Keratinocyte (primary cell): ENCODE measurements around the gene THRB. TPM values are rescaled to one million over a fixed set of nuclear protein-coding genes. Genes with fewer than 3 reads are reported as not detected.

Experiments used
- DNase-seq: peaks from one replicate; pipeline ENCODE4 v3.0.0-alpha.2; 2011; ENCODE audit warnings: low read depth, missing footprints, low spot score
- FAIRE-seq: peaks from 2 replicates; lab custom pipeline; 2011; peaks lifted over from hg19 to GRCh38; lab: Jason Lieb, UNC
- H2AFZ ChIP-seq: 2 replicates; pipeline ENCODE4 v1.6.0; 2012; ENCODE audit warnings: low read length, control low read depth, inconsistent platforms; ENCODE audit not compliant: control insufficient read depth
- H3K27ac ChIP-seq: 2 replicates; pipeline ENCODE4 v1.5.1; 2011; ENCODE audit warnings: low read length; ENCODE audit not compliant: control insufficient read depth, insufficient read depth
- H3K27me3 ChIP-seq: 3 replicates; pipeline ENCODE4 v1.6.0; 2011; ENCODE audit warnings: low read length; ENCODE audit not compliant: control insufficient read depth, insufficient read depth; ENCODE audit errors: extremely low read depth
- H3K36me3 ChIP-seq, 2 experiments: 2 replicates in 1 of 2; 3 replicates in 1 of 2; pipeline ENCODE4 v1.5.1; 2011; ENCODE audit warnings: low read length in 2 of 2, mild to moderate bottlenecking in 1 of 2; ENCODE audit not compliant: control insufficient read depth in 2 of 2, insufficient read depth in 2 of 2; ENCODE audit errors: extremely low read depth in 1 of 2
- H3K4me1 ChIP-seq: 3 replicates; pipeline ENCODE4 v1.5.1; 2011; ENCODE audit warnings: low read length; ENCODE audit not compliant: control insufficient read depth, insufficient read depth; ENCODE audit errors: extremely low read depth
- H3K4me2 ChIP-seq: 3 replicates; pipeline ENCODE4 v1.6.0; 2011; ENCODE audit warnings: low read depth, low read length; ENCODE audit not compliant: control insufficient read depth, insufficient read depth; ENCODE audit errors: extremely low read depth
- H3K4me3 ChIP-seq, 3 experiments: fragments of 200-600 bp in 1 of 3; sonication (generic) in 1 of 3; 2 replicates in 2 of 3; 3 replicates in 1 of 3; pipeline ENCODE4 v1.5.1; 2011 to 2016; ENCODE audit warnings: low read length in 3 of 3, mild to moderate bottlenecking in 3 of 3, control low read depth in 2 of 3, inconsistent platforms in 1 of 3, low read depth in 1 of 3, mixed read lengths in 1 of 3, mixed run types in 1 of 3, moderate library complexity in 1 of 3; ENCODE audit not compliant: control insufficient read depth in 2 of 3, insufficient read depth in 2 of 3; ENCODE audit errors: extremely low read depth in 1 of 3
- H3K79me2 ChIP-seq: 2 replicates; pipeline ENCODE4 v1.6.0; 2012; ENCODE audit warnings: low read length; ENCODE audit not compliant: control insufficient read depth, insufficient read depth
- H3K9ac ChIP-seq: 3 replicates; pipeline ENCODE4 v1.6.0; 2011; ENCODE audit warnings: low read length; ENCODE audit not compliant: control insufficient read depth, insufficient read depth; ENCODE audit errors: extremely low read depth
- H3K9me1 ChIP-seq: 3 replicates; pipeline ENCODE4 v1.6.0; 2011; ENCODE audit warnings: low read length; ENCODE audit not compliant: control insufficient read depth, insufficient read depth; ENCODE audit errors: extremely low read depth
- H3K9me3 ChIP-seq: 2 replicates; pipeline ENCODE4 v1.5.1; 2012; ENCODE audit warnings: low read depth, low read length; ENCODE audit not compliant: control insufficient read depth
- H4K20me1 ChIP-seq: 3 replicates; pipeline ENCODE4 v1.6.0; 2011; ENCODE audit warnings: low read length; ENCODE audit not compliant: control insufficient read depth, insufficient read depth; ENCODE audit errors: extremely low read depth
- CTCF ChIP-seq, 3 experiments: IDR thresholded peaks in 1 of 3; conservative IDR thresholded peaks in 1 of 3; optimal IDR thresholded peaks in 1 of 3; 2 replicates in 2 of 3; 3 replicates in 1 of 3; pipeline versions ENCODE3 to v1.5.1; 2011; ENCODE audit warnings: low read length in 3 of 3, mild to moderate bottlenecking in 3 of 3, moderate library complexity in 2 of 3, control low read depth in 1 of 3, inconsistent platforms in 1 of 3; ENCODE audit not compliant: insufficient read depth in 2 of 3; ENCODE audit errors: extremely low read depth in 1 of 3
- EZH2 ChIP-seq: IDR thresholded peaks from one replicate; pipeline ENCODE4 v1.6.1; 2012; ENCODE audit warnings: inconsistent platforms, mild to moderate bottlenecking, low read length, moderate library complexity
- dilution Hi-C: fragments of 300-500 bp; cut with MboI; formaldehyde crosslinking; loops from one replicate; pipeline ENCODE4 v1.7.0; 2020; ENCODE audit warnings: low sequenced_read_pairs; ENCODE audit not compliant: extremely low pct_ligation_motif_present
- polyA plus RNA-seq, 5 experiments: library from polyadenylated mRNA; depleted of rRNA in 3 of 5; stranded (reverse) in 3 of 5; stranded (forward) in 1 of 5; unstranded in 1 of 5; fragments of >200 nt; gene quantifications; 1 replicate in 1 of 5; 2 replicates in 3 of 5; 3 replicates in 1 of 5; pipeline versions ENCODE4 v1.2.1 to v1.2.3, GENCODE V29; 2011 to 2012; ENCODE audit warnings: missing spikeins in 2 of 5, low read depth in 1 of 5, low replicate concordance in 1 of 5

Gene THRB
- polyA plus RNA-seq, 1 donor (not counting 4 experiments of a cell fraction or from before 2014, with no cell fraction given): 2.6 TPM

DNA sequence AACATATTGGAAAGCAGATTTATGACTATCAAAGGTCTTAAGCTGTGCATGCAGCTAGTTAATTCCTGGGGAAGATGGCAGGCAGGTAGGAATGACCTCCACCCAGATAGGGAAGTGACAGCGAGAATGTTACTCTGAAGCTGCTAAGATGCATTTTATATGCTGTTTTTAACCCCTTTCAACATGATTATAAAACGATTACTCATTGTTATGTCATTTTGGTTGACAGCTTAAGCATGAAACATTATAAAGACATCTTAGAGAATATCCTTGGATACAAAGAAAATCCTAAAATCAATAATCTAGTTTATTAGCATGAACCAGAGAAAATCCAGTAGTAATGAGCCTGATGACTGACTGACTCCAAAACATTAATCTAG lies 329.1 kb downstream of the THRB start:
- H3K27ac ChIP-seq: no peak overlapping the region
- no peak for FAIRE-seq

GRCh38 chr3:24164967-24165602 lies 329.6 kb downstream of the THRB start:
- H3K27me3 ChIP-seq: no peaks in the 10 kb centered on the region
- DNase-seq (no peak), FAIRE-seq (no peak)
- no peak for TF ChIP-seq EZH2
- no peak for TF ChIP-seq CTCF (optimal IDR thresholded peaks at IDR 0.05 in 1 of 3, IDR thresholded peaks at IDR 0.05 in 1 of 3, conservative IDR thresholded peaks at IDR 0.05 in 1 of 3; ENCODE audit: extremely low read depth in 1 of 3, insufficient read depth in 2 of 3, low read length in 3 of 3)
- no peak overlapping the region for H3K4me2 ChIP-seq
- dilution Hi-C loops: no loop called here
- H2AFZ ChIP-seq: no peak overlapping the region
- H3K27ac ChIP-seq: no peak overlapping the region
- H3K9ac ChIP-seq: no peak overlapping the region
- H3K4me1 ChIP-seq: no peaks in the 10 kb centered on the region
- no peak overlapping the region for H3K4me3 ChIP-seq
- no peaks in the 10 kb centered on the region for H3K9me3 ChIP-seq
- H3K9me1 ChIP-seq: no peaks in the 10 kb centered on the region
- H3K79me2 ChIP-seq: no peaks in the 10 kb centered on the region
- no peaks in the 10 kb centered on the region for H4K20me1 ChIP-seq
- no peaks in the 10 kb centered on the region for H3K36me3 ChIP-seq

More for the DNA sequence above, 329.1 kb downstream of the THRB start:
- no peaks in the 10 kb centered on the region for H4K20me1 ChIP-seq
- TF ChIP-seq CTCF (optimal IDR thresholded peaks at IDR 0.05 in 1 of 3, IDR thresholded peaks at IDR 0.05 in 1 of 3, conservative IDR thresholded peaks at IDR 0.05 in 1 of 3; ENCODE audit: extremely low read depth in 1 of 3, insufficient read depth in 2 of 3, low read length in 3 of 3) (no peak), EZH2 (no peak)
- no peak for DNase-seq
- H2AFZ ChIP-seq: no peak overlapping the region
- H3K4me3 ChIP-seq: no peak overlapping the region
- H3K27me3 ChIP-seq: no peaks in the 10 kb centered on the region
- no peak overlapping the region for H3K9ac ChIP-seq
- dilution Hi-C loops: no loop called here
- no peaks in the 10 kb centered on the region for H3K4me1 ChIP-seq
- H3K9me3 ChIP-seq: no peaks in the 10 kb centered on the region
- H3K9me1 ChIP-seq: no peaks in the 10 kb centered on the region
- no peaks in the 10 kb centered on the region for H3K79me2 ChIP-seq
- H3K36me3 ChIP-seq: no peaks in the 10 kb centered on the region
- H3K4me2 ChIP-seq: no peak overlapping the region
